Cortex of kidney (tissue), 1 donor: Measurements from ENCODE around the gene SLIT3.

Experiments
- DNase-seq: peaks from one replicate; lab custom pipeline; 2025; lab: John Stamatoyannopoulos, UW

Gene SLIT3

DNA sequence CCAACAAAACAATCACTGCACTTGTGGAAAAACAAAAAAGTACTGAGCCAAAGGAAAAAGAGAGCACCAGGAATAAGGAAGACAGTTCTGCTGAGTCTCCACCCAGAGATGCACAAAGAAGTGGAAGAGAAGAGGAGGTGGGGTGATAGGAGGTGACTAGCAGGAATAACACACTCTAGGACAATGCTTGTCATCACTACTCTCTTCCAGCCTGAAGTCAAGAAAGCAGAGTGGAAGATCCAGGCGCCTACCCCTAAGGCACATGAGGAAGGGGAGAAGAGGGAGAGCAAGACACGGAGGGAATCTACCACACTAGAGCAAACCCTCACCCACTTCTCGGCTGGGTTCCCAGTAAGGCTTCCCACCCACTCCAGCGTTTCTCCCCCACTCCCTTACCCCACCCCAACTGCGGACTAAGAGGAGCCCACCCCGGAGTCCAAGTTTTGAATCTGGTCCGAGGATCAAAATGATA is 1.7 kb downstream of the SLIT3 start:
- no peak for DNase-seq

DNA sequence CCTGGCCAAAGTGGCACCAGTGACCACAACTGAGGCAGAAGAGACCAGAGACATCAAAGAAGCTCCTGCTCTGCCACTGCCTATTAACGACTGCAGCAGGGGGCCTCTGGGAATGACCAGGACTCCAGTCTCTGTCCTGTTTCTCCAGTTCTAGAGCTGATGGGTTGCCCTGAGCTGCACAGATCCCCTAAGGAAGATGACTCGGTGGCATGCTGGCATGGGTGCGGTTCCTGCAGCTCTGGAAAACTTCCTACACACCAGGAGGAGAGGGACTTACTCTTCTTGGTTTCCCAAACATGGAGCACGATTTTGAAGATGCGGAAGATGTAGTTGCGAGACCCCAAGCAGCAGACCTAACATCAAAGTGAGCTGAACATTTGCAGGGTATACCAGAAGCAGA is 2.7 kb downstream of the SLIT3 start:
- no peak for DNase-seq

DNA sequence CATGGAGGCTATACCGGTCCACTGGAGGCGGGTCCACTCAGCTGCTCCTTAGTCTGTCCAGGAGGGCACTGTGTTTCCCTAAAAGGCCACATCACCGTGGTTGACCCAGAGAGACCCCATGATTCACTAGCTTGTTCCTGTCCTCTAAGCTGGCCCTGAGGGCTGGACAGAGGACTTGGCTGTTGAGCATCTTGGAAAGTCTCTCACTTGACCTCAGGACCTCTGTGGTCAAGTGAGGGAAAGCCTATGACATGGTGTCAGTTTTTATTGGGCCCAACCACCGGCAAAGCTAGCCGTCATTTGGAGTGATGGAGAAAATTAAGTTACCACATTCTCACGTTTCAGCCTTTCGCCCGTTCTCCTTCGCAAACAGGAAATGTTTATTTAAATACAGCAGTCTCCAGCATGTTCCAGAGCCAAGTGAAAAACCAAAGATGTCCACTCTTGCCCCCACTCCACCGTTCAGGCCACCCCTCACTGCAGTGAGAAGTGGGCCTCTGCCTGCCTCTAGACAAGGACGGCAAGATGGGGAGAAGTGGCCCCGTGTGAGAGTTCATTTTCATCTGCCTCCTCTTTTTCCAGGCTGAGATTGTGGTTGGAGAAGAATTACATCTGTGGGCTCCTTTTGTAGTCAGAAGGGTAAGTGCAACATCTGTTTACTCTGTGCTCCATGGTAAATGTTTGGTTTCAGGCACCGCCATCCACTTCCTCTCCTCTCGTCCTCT is 4.4 kb downstream of the SLIT3 start:
- no peak for DNase-seq

DNA sequence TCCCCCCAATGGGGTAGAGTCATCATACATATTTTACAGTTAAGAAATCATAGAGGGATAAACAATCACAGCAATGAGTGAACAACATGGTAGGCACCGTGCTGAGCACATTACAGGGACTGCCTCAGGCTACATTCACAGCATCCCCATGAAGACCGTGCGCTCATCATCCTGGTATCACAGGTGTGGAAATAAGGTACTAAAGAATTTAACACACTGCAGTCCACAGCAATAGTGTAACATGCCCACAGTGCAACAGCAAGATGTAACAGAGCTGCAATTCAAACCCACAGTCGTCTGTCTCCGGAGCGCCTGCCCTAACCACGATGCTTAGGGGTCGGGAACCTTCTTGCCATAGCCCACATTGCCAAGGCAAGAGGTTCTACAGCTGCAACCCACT is 5.6 kb downstream of the SLIT3 start:
- no peak for DNase-seq

DNA sequence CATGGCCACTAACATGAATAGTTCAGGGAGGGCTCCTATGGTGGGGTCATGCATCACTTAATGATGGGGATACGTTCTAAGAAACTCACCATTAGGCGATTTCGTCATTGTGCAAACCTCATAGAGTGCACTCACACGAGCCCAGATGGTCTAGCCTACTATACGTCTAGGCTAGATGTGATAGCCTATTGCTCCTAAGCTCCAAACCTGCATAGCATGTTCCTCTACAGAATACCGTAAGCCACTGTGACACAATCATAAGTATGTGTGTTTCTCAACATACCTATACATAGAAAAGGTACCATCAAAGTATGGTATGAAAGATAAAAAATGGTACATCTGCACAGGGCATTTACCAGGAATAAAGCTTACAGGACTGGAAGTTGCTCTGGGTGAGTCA is 6.3 kb downstream of the SLIT3 start:
- DNase-seq: no peak

DNA sequence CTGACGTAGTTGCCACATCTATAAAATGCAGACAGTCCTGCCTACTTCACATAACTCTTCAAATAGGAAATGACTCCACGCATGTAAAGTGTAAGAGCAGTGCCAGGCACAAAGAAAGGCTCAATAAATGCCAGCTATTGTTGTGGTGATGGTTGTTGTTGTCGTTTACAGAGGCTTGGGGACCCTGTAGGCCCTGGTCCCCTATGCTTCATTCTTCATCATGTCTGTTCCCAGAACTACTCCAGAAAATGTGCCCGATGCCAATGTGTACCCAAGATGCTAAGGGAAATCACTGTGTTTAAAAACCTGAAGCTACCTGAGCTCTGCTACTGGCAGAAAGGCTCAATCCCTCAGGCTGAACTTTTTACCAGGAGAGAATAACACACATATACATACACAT is 9.1 kb downstream of the SLIT3 start:
- no peak for DNase-seq

DNA sequence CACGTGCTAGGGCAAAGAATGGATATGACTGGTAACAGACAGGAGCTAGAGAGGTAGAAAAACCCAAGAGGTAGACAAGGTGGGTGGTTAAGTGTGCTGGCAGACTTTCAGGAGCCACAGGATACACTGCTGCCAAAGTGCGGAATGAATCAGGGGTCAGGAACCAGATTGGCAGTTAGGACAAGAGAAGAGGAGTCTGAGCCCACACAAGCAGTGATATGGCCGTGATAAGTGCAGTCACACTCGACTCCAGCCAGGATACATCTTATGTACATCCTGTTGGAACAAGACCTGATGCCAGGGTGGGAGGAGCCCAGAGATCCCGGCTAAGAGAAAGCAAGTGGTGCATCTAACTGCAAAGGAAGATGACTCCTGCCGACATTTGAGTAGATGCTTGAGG is 10.0 kb downstream of the SLIT3 start:
- DNase-seq: no peak

DNA sequence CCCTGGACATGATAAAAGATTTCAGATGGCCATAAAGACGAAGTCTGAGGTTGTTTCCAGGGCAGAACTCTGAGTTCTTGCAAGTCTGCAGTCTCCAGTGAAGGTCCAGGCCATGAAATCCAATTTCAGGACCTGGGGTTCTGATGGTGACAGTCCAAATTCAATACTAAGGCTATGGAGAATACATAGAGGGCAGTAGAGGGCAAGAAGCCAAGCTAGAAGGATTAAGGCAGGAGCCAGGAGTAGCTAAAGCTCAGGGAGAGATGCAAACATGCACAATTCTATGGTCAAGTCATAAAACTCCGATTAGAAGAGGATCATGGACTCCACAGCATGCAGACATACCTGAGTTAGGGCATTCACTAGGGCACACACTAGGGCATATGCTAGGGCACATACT is 11.4 kb downstream of the SLIT3 start:
- DNase-seq: no peak

DNA sequence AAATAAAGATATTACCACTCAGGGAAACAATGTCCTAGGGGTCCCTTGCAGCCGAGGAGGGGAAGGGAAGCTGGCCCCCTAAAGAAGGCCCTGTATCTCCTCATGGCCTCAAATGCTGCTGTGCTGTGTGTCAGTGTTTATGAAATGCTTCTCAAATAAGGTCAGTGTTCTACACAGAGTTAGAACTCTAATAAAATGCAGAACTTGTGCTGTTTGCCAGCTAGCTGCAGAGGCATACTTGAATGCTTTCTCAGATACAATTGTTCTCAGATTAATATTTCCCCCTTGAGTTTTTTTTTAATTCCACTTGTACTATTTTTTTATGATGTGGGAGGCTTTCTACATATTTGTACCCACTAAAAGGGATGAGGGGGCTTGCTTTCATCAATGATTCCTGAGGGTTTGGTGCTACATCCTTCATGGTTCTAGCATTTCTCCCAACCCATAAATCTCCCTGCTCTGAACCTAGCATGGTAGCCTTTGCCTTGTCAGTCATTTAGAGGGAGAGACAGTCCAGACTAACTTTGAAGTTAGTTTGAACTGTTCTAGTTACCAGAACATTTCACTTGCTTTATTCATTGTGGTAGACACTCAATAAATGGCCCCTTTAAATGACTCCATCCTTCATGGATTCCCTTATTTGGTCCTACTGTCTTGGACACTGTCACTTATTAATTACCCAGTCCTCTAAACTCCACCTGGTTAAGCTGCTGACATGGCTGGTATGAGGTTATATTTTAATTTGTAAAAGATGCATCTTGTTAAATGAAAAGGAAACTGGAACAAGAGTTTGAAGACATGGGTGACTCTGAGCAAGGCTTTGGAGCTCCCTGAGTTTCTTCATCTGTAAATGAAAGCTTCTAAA is 12.6 kb downstream of the SLIT3 start:
- DNase-seq: no peak

DNA sequence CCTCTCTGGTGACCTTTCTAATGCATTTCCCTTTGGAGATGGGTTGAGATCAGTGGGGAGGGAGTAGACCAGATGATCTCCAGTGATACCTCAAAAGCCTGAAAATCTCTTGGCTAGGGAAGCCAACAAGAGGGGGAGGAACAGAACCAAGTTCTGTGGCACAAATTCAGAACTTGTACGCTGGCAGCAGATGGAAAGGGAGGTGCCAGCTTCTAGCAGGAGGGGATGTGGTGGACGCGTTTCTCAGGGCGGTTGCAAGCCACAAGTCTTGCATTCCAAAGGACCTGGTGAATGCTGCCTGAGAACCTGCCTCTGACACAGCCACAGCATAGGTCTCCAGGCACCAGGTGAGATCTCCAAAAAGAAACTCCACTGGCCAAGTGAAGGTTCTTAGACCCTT is 13.4 kb downstream of the SLIT3 start:
- DNase-seq: no peak

DNA sequence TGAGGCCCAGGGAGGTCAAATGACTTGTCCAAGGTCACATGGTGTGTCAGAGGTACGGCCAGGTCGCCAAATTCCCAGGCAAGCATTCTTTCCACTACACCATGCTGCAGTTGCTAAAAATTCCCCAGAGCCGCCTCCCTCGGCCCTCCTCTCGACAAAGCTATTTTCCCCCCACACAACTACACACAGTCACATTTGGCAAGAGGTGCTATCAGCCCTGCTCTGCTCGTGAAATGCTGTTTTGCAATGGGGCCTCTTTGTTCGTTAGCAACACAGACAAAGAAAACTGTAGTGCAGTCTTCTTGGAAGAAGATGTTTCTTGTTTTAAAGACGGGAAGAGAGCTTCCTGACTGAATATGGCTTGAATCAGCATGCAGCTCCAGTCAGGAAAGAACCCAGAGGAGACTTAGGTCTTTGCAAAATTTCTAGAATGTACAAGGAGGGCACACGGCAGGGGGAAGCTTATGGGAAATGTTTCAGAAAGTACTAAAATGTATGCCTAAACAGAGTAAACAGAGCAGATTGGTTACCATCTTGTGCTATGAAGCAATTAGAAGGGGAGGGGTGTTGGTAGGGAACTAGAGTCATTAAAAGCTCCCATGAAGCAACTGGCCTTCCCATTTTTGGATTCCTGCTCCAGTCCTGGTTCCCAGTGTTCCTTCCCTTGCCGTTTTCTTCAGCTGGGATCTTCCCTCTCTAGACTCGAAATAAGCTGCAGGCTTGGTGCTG is 14.2 kb downstream of the SLIT3 start:
- DNase-seq: no peak

DNA sequence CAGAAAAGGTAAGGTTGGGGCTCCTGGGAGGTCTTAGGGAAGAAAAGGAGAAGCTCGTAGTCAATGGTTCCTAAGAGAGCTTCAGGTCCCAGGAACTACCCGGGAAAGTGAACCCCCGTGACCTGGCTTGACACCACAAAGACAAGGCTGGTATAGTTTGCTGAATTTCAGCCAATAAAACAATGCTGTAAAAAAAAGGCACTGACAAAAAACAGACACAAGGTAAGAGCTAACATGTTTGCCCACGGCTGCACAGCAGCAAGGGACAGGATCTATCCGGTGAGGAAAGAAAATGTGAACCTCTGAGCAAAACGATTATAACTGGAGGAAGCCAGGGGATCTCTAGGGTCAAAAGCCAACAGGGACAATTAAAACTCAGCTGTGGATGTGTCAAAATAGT is 17.1 kb downstream of the SLIT3 start:
- no peak for DNase-seq

DNA sequence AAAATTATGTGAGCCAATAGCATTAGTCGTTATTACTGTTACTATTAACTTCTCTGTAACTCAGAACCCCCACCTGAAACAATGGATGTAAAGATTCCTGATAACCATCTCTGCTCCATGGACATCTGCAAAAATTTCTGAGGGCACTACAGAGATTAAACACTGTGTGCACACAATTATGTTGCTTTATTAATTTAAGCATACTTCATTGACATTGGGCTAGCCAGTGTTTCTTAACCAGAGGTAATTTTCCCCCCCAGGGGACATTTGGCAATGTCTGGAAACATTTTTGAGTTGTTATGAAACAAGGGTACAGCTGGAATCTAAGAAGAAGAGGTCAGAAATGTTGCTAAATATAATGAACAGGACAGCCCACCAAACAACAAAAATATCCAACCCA is 19.3 kb downstream of the SLIT3 start:
- DNase-seq: no peak

DNA sequence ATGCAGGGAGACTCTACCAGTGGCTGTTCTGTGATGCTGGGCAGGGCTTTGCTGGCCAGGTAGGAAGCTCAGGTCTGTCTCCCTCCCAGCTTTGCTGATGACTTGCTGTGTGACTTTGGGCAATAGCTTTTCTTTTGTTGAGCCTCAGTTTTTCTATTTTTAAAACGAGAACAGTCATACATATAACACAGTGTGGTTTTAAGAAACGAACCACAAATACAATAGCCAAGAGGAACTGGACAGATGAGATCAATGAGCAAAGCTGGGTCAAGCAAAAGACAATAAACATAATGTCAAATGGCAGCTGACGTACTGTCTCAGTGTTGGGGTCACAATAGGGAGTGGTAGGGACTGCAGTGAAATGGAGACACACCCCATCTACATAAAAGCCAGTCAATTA is 20.2 kb downstream of the SLIT3 start:
- DNase-seq: no peak

DNA sequence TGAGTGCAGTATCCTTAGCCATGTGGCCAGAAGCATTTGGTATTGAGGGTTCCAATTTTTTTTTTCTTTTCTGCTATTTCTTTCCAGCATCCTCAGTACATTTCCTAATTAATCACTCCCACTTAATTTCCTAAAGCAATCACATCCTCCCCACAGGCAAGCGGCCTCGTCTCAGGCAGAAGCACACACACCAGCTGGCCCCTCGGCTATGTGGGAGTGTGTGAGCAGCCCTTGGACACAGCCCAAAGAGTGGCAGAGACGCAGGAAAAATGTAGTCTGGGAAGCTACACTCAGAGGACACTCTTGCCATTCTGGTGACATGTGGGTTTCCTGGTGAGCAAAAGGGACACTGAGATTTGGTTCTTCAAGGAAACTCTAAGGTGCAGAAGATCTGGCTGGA is 20.7 kb downstream of the SLIT3 start:
- no peak for DNase-seq

DNA sequence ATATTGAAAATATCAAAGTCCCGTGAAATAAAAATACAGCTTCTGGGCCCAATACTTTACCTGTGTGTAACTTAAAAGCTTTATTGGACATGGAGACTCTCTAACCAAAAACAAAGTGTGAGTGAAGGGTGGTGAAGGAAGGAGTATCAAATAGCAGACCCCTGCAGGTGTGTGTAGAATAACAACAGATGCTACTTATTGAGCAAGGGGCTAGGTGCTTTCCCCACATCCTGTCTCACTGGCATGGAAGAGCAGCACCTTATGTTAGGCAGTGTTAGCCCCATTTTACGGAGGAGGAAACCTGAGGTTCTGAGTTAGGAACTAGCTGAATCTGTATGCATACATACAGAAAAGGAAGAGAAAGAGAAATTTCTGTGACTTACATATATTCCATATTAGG is 21.8 kb downstream of the SLIT3 start:
- DNase-seq: no peak

DNA sequence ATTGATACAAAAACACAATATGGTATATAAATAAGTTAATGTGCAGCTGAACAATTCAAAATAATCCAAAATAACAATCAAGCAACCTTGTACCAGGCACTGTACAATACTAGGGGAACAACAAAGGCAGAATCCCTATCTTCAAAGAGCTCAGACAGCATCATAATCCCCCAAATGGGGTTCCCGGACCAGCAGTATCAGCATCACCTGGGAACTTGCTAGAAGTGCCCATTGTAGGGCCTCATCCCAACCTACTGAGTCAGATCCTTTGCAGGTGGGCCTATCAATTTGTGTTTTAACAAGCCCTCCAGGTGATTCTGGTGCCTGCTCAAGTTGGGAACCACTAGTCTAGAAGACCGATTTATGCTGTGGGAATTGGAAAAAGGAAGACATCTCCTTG is 27.1 kb downstream of the SLIT3 start:
- no peak for DNase-seq

DNA sequence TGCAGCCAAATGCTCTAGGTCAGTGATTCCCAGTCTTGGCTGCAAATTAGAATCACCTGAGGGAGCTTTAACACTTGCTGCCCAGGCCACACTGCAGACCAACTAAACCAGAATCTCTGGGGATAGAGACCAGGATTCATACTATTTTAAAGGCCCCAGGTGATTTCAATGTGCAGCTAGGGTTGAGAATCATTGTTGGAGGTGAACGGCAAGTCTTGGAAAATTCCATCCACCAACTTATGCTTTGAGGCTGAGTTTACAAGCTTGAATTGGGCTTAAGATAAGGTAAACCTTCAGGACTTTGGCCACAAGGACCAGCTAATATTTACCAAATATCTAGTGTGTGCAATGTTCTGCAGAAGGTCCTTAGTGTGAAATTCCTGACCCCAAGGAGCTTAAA is 27.5 kb downstream of the SLIT3 start:
- DNase-seq: no peak

DNA sequence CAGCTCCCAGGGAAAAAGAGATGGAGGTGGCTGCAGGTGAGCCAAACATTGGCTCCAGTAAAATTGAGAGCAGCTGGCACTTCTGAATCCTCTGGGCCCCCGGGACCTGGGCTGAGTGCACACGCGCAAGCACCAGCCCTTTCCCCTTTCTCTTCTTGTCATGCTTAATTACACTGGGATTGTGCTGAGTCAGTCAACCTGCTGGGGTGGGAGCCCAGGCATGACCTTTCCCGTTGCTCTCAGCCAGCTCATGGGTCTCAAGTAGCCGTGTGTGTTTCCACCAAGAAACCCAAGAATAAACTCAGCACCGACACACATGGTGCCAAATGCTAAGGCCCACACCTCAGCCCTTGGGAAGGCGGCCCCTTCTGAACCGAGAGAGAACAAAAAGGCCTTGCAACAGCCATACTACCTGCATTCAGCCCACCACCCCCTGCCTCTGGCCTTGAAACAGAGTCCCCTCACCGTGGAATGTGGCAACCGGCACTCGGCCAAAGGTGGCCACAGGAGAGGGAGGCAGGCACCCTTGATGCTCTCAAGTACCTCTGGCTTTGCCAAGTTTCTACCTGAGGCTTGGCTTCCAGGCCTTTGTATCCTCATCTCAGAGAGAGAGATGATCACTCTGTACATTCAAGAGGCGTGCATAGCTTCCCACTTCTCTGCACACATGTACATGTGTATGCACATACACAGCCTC is 28.1 kb downstream of the SLIT3 start:
- no peak for DNase-seq

DNA sequence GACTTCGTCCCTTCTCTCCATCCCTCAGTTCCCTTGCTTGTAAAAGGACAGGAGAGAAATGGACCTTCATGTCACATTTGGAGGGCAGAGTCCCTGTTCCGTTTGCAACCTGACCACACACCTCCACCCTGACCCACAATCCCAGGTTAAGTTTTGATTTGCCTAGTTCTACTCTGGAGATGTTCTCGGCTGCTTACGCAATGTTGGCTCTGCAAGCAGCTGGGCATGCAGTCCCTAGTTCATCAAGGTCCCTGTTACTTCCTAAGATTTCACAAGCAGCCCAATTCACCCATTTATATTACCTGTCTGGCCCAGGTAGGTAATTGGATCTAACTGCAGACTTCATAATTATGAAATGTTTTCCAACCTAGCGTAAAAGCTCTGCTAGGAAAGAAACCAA is 28.8 kb downstream of the SLIT3 start:
- no peak for DNase-seq

DNA sequence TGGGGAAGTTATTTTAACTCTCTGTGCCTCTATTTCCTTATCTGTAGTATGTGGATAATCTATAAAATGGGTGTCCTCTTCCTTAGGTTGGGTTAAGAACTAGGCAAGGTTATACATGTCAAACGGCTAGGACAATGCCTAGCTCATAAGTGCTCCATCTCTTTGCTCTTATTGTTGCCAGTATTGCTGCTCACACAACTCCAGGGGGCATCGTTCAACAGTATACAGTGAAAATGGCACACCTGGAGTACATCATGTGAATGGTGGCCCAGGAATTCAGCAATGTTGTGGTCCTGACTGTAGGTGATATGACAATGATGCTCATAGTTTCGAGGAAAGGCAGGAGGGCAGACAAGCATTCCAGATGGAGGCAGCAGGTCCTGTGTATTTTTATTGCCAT is 30.1 kb downstream of the SLIT3 start:
- DNase-seq: no peak

DNA sequence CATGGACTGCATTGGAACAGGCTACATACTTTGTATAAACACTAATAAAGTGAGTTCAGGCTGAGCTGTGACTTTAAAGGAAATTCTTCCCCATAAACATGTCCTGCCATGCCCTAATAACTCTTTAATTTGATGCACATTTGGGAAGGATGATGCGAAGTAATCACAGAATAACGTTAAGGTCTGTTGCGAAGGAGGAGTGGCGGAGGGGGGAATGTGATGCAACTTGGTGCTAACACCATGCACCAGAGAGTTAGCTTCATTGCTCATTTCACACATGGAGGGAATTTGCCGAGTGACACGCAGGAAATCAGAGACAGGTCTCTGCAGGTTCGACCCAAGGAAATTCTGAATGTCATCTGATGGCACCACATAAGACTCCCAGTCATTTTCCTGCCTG is 32.9 kb downstream of the SLIT3 start:
- DNase-seq: no peak
